Fibroblast of skin of left quadriceps (primary cell): Measurements from ENCODE around the gene DPF3.
A peak's percentile ranks its signal among the peaks of the same experiment; 100 is the strongest.
"Not testable (repeated sequence)": the region's sequence is repeated elsewhere in the genome, so short reads cannot be mapped to it uniquely, and the experiment has no call there.

ENCODE experiments used
- DNase-seq, 2 experiments: peaks; one replicate each; pipeline ENCODE4 v3.0.0-alpha.2; 2013; ENCODE audit warnings: low read depth in 2 of 2

Gene DPF3

GRCh38 chr14:72774894-72775620, 118.8 kb downstream of the DPF3 start:
- no peak for DNase-seq

DNA sequence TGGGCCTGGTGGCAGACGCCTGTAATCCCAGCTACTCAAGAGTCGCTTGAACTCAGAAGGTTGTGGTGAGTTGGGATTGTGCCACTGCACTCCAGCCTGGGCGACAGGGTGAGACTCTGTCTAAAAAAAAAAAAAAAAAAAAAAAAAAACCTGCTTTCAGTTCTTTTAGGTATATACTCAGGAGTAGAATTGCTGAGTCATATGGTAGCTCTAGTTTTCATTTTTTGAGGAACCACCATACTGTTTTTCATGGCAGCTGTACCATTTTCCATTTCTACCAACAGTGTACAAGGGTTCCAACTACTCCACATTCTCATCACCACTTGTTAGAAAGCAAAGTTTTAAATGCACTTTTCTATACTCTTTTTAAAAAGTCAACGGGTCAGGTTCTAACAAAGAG, 119.8 kb downstream of the DPF3 start:
- DNase-seq, result no peak

DNA sequence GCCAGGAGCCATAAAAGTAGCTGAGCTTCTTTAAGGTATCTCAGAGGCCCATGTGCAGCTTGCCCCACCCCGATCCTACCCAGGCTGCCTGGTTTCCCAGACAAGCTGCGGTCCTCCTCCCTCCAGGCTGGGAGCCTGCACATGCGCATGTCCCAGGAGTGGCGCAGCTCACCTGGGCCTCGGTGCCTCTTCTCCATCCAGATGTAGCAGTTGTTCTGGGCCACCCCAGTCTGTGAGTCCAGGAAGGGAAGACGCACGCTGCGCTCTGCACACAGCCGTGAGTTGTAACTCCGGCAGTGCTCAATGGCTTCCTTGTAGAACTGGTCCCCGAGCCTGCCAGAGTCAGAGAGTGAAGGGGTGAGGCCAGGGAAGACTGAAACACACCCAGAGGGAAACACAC, 122.3 kb downstream of the DPF3 start:
- DNase-seq, result no peak

- DNase-seq, result no peak
Observed at GRCh38 chr14:72766296-72766695, 127.6 kb downstream of the DPF3 start.

DNA sequence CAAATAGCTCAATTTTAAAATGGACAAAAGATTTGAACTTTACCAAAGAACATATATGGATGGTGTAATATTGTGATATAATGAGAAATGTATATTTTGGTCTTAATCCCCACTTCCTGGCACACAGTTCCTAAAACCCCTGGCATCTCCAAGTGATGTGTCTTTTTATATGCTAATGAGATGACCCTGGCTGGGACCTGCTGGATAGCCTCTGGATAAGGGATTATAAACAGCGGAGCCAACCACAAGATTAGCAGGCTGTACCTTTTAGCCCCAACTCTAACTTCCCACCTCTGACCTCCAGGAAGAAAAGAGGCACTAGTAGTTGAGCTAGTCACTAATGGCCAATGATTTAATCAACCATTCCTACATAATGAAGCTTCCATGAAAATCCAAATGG, 130.0 kb downstream of the DPF3 start:
- no peak for DNase-seq

GRCh38 chr14:72759670-72760069, 134.2 kb downstream of the DPF3 start:
- DNase-seq, result no peak

GRCh38 chr14:72758993-72759392, 134.9 kb downstream of the DPF3 start:
- DNase-seq, result no peak

- no peak for DNase-seq
Observed at GRCh38 chr14:72758420-72758819, 135.5 kb downstream of the DPF3 start.

- DNase-seq, result no peak
Observed at GRCh38 chr14:72756967-72757366, 136.9 kb downstream of the DPF3 start.

GRCh38 chr14:72755766-72756165, 138.1 kb downstream of the DPF3 start:
- DNase-seq, result no peak

DNA sequence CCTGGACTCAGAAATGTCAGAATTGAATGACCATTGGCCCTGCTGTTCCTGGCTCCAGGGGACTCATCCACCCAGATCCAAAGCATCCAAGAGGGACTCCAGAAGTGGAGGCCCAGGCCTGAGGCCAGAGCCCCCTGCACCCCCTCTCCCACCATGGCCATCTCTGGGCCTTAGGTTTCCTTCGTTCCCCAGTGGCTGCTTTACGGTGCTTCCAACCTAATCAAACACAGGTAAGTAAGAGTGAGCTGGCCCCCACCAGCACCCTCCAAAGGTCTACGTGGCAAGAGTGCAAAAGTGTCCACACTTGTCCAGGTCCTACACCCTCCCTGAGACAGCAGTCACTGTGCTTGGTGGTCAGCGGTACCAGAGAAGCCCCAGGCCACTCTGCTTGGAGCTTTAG, 139.0 kb downstream of the DPF3 start:
- DNase-seq, result no peak

GRCh38 chr14:72753879-72754400, 140.0 kb downstream of the DPF3 start:
- no peak for DNase-seq

GRCh38 chr14:72753044-72753710, 140.7 kb downstream of the DPF3 start:
- no peak for DNase-seq

- DNase-seq, result no peak
Observed at GRCh38 chr14:72752034-72752412, 141.9 kb downstream of the DPF3 start.

- no peak for DNase-seq
Observed at GRCh38 chr14:72751276-72752033, 142.4 kb downstream of the DPF3 start.

DNA sequence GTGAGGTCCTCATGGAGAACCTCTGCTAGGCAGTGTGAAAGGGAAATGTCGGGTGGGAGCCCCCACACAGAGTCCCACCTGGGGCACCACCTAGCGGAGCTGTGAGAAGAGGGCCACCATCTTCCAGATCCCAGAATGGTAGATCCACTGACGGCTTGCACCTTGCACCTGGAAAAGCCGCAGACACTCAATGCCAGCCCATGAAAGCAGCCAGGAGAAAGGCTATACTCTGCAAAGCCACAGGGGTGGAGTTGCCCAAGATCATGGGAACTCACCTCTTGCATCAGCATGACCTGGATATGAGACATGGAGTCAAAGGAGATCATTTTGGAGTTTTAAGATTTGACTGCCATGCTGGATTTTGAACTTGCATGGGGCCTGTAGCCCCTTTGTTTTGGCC, 145.0 kb downstream of the DPF3 start:
- DNase-seq, result not testable (repeated sequence)

- no peak for DNase-seq
Observed at GRCh38 chr14:72747652-72748051, 146.2 kb downstream of the DPF3 start.

GRCh38 chr14:72745991-72746980, 147.6 kb downstream of the DPF3 start:
- DNase-seq, result peak; percentile 71 to 74

GRCh38 chr14:72745546-72745945, 148.4 kb downstream of the DPF3 start:
- peak; percentile 62 to 68 for DNase-seq

GRCh38 chr14:72744416-72745120, 149.3 kb downstream of the DPF3 start:
- DNase-seq, result no peak

DNA sequence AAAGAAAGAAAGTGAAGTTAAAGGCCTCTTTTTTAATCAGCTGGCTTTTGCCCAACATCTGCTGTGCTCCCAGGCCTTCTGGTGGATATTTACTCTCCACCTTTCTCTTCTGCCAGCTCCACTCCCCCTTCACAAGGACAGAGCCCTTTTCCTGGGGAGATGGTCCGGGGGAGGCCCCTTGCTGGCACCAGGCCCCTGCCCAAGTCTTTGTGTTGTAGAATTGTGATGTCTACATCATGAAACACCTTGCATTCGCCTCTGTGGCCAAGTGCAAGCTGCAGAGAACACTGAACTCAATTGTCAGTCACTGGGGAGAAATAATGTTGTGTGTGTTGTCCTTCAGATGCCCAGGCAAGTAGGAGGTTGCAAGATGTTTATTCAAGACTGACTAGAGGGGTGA, 150.3 kb downstream of the DPF3 start:
- DNase-seq, result no peak
